Measurements from ENCODE around the gene IL1RL2. TPM values are rescaled to one million over a fixed set of nuclear protein-coding genes. Genes with fewer than 3 reads are reported as not detected.

IL1RL2 gene
- total RNA-seq, 4 donors from 2014 or later = 0.40 to 0.87 (median 0.47) TPM; not detected in 1

GRCh38 chr2:102262216-102263129 lies 75.7 kb downstream of the IL1RL2 start:
- Histone ChIP-seq H3K4me1 (no peaks in the 10 kb centered on the region), H3K9me3 (no peaks in the 10 kb centered on the region), H3K27ac (no peak overlapping the region), H3K4me3 (no peak overlapping the region), H3K27me3 (peaks cover 11% of the 10 kb centered on the region), H3K36me3 (no peaks in the 10 kb centered on the region)
- WGBS, 2 donors (ENCODE audit: low coverage in 1 of 2) = 51 to 69% methylated on average over 3 to 5 of the region's 6 CpGs
- ATAC-seq = no peak
- TF ChIP-seq EP300 (IDR thresholded peaks at IDR 0.05) (no peak), POLR2A (IDR thresholded peaks at IDR 0.05) (no peak), CTCF (IDR thresholded peaks at IDR 0.05) (no peak), POLR2AphosphoS5 (IDR thresholded peaks at IDR 0.05) (no peak)

- no peak for ATAC-seq
- H3K4me3 ChIP-seq = no peak overlapping the region
- no peaks in the 10 kb centered on the region for H3K4me1 ChIP-seq
- no peak overlapping the region for H3K27ac ChIP-seq
- H3K9me3 ChIP-seq = no peaks in the 10 kb centered on the region
- TF ChIP-seq POLR2A (IDR thresholded peaks at IDR 0.05) (no peak), CTCF (IDR thresholded peaks at IDR 0.05) (no peak), EP300 (IDR thresholded peaks at IDR 0.05) (no peak), POLR2AphosphoS5 (IDR thresholded peaks at IDR 0.05) (no peak)
- peaks cover 11% of the 10 kb centered on the region for H3K27me3 ChIP-seq
- 63 to 81% methylated on average over 2 of the region's 2 CpGs for WGBS, 2 donors (ENCODE audit: low coverage in 1 of 2)
- H3K36me3 ChIP-seq = no peaks in the 10 kb centered on the region
Measured at GRCh38 chr2:102264952-102265351, 78.1 kb downstream of the IL1RL2 start.

DNA sequence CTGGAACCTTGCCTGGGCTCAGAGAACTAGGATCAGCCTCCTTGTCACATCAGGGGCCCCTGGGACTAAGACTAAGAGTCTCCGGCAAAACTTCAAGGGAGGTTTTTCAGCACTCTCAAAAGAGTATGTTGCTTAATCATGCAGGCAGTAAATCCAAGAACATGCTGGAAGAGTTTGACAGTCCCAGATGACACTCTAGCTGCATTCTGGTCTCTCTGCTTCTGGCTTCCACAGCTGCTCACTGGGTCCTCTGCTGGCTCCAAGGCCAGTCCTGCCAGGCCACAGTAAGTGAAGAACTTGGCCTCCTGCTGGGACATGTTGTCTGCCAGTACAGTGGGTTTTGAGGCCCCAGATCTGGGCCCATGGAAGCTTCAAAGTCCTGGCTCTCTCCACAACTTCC lies 79.4 kb downstream of the IL1RL2 start:
- H3K36me3 ChIP-seq = no peaks in the 10 kb centered on the region
- H3K4me3 ChIP-seq = no peak overlapping the region
- peaks cover 17% of the 10 kb centered on the region for H3K27me3 ChIP-seq
- H3K9me3 ChIP-seq = no peaks in the 10 kb centered on the region
- 92 to 100% methylated on average over 1 of the region's 1 CpG for WGBS, 2 donors (ENCODE audit: low coverage in 1 of 2)
- ATAC-seq = no peak
- TF ChIP-seq POLR2AphosphoS5 (IDR thresholded peaks at IDR 0.05) (no peak), CTCF (IDR thresholded peaks at IDR 0.05) (no peak), EP300 (IDR thresholded peaks at IDR 0.05) (no peak), POLR2A (IDR thresholded peaks at IDR 0.05) (no peak)
- H3K4me1 ChIP-seq = no peaks in the 10 kb centered on the region
- no peak overlapping the region for H3K27ac ChIP-seq

GRCh38 chr2:102267774-102268173 lies 81.0 kb downstream of the IL1RL2 start:
- Histone ChIP-seq H3K9me3 (no peaks in the 10 kb centered on the region), H3K36me3 (no peaks in the 10 kb centered on the region), H3K27me3 (peaks cover 8% of the 10 kb centered on the region), H3K4me3 (no peak overlapping the region), H3K4me1 (no peaks in the 10 kb centered on the region), H3K27ac (no peak overlapping the region)
- WGBS, 2 donors (ENCODE audit: low coverage in 1 of 2) = 62 to 77% methylated on average over 6 of the region's 6 CpGs
- ATAC-seq = no peak
- TF ChIP-seq POLR2AphosphoS5 (IDR thresholded peaks at IDR 0.05) (no peak), POLR2A (IDR thresholded peaks at IDR 0.05) (no peak), CTCF (IDR thresholded peaks at IDR 0.05) (no peak), EP300 (IDR thresholded peaks at IDR 0.05) (no peak)

All from gastroesophageal sphincter (tissue), 4 donors.